Measurements from ENCODE around the gene ABHD13.

GRCh38 chr13:108257248-108257647 lies 39.1 kb downstream of the ABHD13 start:
- TF ChIP-seq REST (IDR thresholded peaks at IDR 0.05; ENCODE audit: insufficient read depth in 1 of 2, low read depth in 2 of 2, low read length in 2 of 2) (no peak), SIN3A (IDR thresholded peaks at IDR 0.05; ENCODE audit: borderline replicate concordance, insufficient read depth, low read length) (no peak)
